ENCODE measurements around the gene ARHGAP33.

DNA sequence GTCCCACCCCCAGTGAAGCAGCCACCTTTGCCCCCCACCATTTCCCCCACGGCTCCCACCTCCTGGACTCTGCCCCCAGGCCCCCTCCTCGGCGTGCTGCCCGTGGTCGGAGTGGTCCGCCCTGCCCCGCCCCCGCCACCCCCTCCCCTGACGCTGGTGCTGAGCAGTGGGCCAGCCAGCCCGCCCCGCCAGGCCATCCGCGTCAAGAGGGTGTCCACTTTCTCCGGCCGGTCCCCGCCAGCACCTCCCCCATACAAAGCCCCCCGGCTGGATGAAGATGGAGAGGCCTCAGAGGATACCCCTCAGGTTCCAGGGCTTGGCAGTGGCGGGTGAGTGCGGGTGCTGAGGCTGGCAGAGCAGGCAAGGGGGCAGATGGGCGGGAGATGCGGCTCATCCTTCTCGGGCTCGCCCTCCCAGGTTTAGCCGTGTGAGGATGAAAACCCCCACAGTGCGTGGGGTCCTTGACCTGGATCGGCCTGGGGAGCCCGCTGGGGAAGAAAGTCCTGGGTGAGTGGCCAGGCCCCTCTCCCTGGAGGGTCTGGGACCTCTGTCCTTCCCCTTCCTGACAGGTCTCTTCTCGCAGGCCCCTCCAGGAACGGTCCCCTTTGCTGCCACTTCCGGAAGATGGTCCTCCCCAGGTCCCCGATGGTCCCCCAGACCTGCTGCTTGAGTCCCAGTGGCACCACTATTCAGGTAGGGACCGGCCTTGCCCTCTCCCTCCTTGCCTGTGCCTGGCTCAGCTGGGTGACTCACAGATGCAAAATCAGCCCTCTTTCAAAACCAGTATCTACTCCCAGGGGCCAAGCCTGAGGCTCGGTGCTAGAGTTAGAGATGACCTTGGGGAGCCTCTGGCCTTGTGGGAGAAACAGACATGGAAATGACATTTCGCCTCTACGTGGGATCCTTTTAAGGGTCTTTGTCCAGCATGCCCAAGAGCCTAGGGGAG lies 41.9 kb upstream of the ARHGAP33 start:
- TF ChIP-seq, protein P1, sequence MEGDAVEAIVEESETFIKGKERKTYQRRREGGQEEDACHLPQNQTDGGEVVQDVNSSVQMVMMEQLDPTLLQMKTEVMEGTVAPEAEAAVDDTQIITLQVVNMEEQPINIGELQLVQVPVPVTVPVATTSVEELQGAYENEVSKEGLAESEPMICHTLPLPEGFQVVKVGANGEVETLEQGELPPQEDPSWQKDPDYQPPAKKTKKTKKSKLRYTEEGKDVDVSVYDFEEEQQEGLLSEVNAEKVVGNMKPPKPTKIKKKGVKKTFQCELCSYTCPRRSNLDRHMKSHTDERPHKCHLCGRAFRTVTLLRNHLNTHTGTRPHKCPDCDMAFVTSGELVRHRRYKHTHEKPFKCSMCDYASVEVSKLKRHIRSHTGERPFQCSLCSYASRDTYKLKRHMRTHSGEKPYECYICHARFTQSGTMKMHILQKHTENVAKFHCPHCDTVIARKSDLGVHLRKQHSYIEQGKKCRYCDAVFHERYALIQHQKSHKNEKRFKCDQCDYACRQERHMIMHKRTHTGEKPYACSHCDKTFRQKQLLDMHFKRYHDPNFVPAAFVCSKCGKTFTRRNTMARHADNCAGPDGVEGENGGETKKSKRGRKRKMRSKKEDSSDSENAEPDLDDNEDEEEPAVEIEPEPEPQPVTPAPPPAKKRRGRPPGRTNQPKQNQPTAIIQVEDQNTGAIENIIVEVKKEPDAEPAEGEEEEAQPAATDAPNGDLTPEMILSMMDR (IDR thresholded peaks at IDR 0.05; ENCODE audit: borderline replicate concordance, extremely low read depth, low read length, poor library complexity, severe bottlenecking) = no peak
- TF ChIP-seq EZH2 (IDR thresholded peaks at IDR 0.05; ENCODE audit: borderline replicate concordance, low read depth, low read length, severe bottlenecking) = no peak

All from DND-41 (cell line).